IPS-15b (cell line): ENCODE results near the gene SH3RF3.

Source experiments
- H3K27me3 ChIP-seq: one replicate; pipeline ENCODE4 v1.6.1; 2013; ENCODE audit warnings: low read length; ENCODE audit not compliant: control insufficient read depth, insufficient read depth
- H3K36me3 ChIP-seq: one replicate; pipeline ENCODE4 v1.6.1; 2013; ENCODE audit warnings: low read length; ENCODE audit not compliant: control insufficient read depth, insufficient read depth
- H3K4me1 ChIP-seq: one replicate; pipeline ENCODE4 v1.6.1; 2013; ENCODE audit warnings: mild to moderate bottlenecking, low read length; ENCODE audit not compliant: control insufficient read depth, insufficient read depth
- H3K4me3 ChIP-seq: one replicate; pipeline ENCODE4 v1.5.1; 2013; ENCODE audit warnings: low read depth, low read length
- H3K9ac ChIP-seq: one replicate; pipeline ENCODE4 v1.6.1; 2013; ENCODE audit warnings: low read depth, mild to moderate bottlenecking, low read length
- H3K9me3 ChIP-seq: one replicate; pipeline ENCODE4 v1.6.1; 2013; ENCODE audit warnings: mild to moderate bottlenecking, low read length; ENCODE audit not compliant: control insufficient read depth, insufficient read depth

SH3RF3 gene

GRCh38 chr2:109545828-109546713 lies 417.1 kb downstream of the SH3RF3 start:
- Histone ChIP-seq H3K4me1 (no peaks in the 10 kb centered on the region), H3K9ac (no peak overlapping the region), H3K9me3 (no peaks in the 10 kb centered on the region), H3K36me3 (peaks cover 2% of the 10 kb centered on the region), H3K4me3 (no peak overlapping the region), H3K27me3 (no peaks in the 10 kb centered on the region)

GRCh38 chr2:109547280-109547679 lies 418.3 kb downstream of the SH3RF3 start:
- H3K36me3 ChIP-seq = peaks cover 2% of the 10 kb centered on the region
- H3K9me3 ChIP-seq = no peaks in the 10 kb centered on the region
- H3K4me1 ChIP-seq = no peaks in the 10 kb centered on the region
- H3K9ac ChIP-seq = no peak overlapping the region
- H3K27me3 ChIP-seq = no peaks in the 10 kb centered on the region
- H3K4me3 ChIP-seq = no peak overlapping the region

- Histone ChIP-seq H3K9me3 (no peaks in the 10 kb centered on the region), H3K36me3 (peaks cover 2% of the 10 kb centered on the region), H3K27me3 (no peaks in the 10 kb centered on the region), H3K4me3 (no peak overlapping the region), H3K4me1 (no peaks in the 10 kb centered on the region), H3K9ac (no peak overlapping the region)
These were observed 420.1 kb downstream of the SH3RF3 start for GRCh38 chr2:109549016-109549590.
